Measurements from ENCODE around the gene LEFTY1. TPM values are rescaled to one million over a fixed set of nuclear protein-coding genes. Genes with fewer than 3 reads are reported as not detected.

Gene LEFTY1
- total and polyA plus RNA-seq, 2 of the 13 experiments (the other 11 are each of a cell fraction or from before 2014, with no cell fraction given), result 0.29 to 0.79 TPM

- TF ChIP-seq AFF4 (CRISPR knock-in tag; IDR thresholded peaks at IDR 0.05), result no peak
- TF ChIP-seq ZNF235 (CRISPR knock-in tag; IDR thresholded peaks at IDR 0.05; ENCODE audit: borderline replicate concordance), result no peak
- no peak for TF ChIP-seq TP53 (CRISPR knock-in tag; conservative IDR thresholded peaks at IDR 0.05)
- no peak for TF ChIP-seq MEIS2 (CRISPR knock-in tag; IDR thresholded peaks at IDR 0.05)
- peak; percentile 30; the same call in 1 of the 2 replicates for TF ChIP-seq ELF3 (CRISPR knock-in tag; IDR thresholded peaks at IDR 0.05)
- TF ChIP-seq POLR2AphosphoS2 (IDR thresholded peaks at IDR 0.05; ENCODE audit: low read depth, low read length), result no peak
- TF ChIP-seq UBTF (CRISPR knock-in tag; IDR thresholded peaks at IDR 0.05), result no peak
- TF ChIP-seq ZNF660 (CRISPR knock-in tag; IDR thresholded peaks at IDR 0.05; ENCODE audit: borderline replicate concordance, low read depth), result no peak
- no peak for TF ChIP-seq RELA (CRISPR knock-in tag; IDR thresholded peaks at IDR 0.05)
- no peak for TF ChIP-seq NBN (conservative IDR thresholded peaks at IDR 0.05)
- TF ChIP-seq HMGA1 (CRISPR knock-in tag; conservative IDR thresholded peaks at IDR 0.05), result no peak
- peak; percentile 30; the same call in 1 of the 2 replicates for TF ChIP-seq SALL1 (CRISPR knock-in tag; IDR thresholded peaks at IDR 0.05)
- TF ChIP-seq CEBPG (CRISPR knock-in tag; IDR thresholded peaks at IDR 0.05), result no peak
- TF ChIP-seq ZFYVE20 (CRISPR knock-in tag; IDR thresholded peaks at IDR 0.05; ENCODE audit: borderline replicate concordance, low read depth), result no peak
- TF ChIP-seq SUZ12 (IDR thresholded peaks at IDR 0.05; ENCODE audit: low read depth, low read length), result no peak
- TF ChIP-seq GMEB1 (CRISPR knock-in tag; IDR thresholded peaks at IDR 0.05; ENCODE audit: borderline replicate concordance), result no peak
- no peak for TF ChIP-seq XBP1 (CRISPR knock-in tag; IDR thresholded peaks at IDR 0.05)
- no peak for TF ChIP-seq YEATS2 (CRISPR knock-in tag; IDR thresholded peaks at IDR 0.05; ENCODE audit: borderline replicate concordance)
- TF ChIP-seq RFX5 (IDR thresholded peaks at IDR 0.05; ENCODE audit: low read depth, low read length), result no peak
- TF ChIP-seq TRIM22 (IDR thresholded peaks at IDR 0.05), result no peak
These were observed 8.9 kb upstream of the LEFTY1 start (continued) for GRCh38 chr1:225897595-225898514.
